NCI-H510A (cell line): ENCODE measurements around the gene ST6GALNAC5.
A peak's percentile ranks its signal among the peaks of the same experiment; 100 is the strongest.
"Not testable (repeated sequence)": the region's sequence is repeated elsewhere in the genome, so short reads cannot be mapped to it uniquely, and the experiment has no call there.

Source experiments
- DNase-seq: peaks from one replicate; lab custom pipeline; 2025; lab: John Stamatoyannopoulos, UW

ST6GALNAC5 gene

DNA sequence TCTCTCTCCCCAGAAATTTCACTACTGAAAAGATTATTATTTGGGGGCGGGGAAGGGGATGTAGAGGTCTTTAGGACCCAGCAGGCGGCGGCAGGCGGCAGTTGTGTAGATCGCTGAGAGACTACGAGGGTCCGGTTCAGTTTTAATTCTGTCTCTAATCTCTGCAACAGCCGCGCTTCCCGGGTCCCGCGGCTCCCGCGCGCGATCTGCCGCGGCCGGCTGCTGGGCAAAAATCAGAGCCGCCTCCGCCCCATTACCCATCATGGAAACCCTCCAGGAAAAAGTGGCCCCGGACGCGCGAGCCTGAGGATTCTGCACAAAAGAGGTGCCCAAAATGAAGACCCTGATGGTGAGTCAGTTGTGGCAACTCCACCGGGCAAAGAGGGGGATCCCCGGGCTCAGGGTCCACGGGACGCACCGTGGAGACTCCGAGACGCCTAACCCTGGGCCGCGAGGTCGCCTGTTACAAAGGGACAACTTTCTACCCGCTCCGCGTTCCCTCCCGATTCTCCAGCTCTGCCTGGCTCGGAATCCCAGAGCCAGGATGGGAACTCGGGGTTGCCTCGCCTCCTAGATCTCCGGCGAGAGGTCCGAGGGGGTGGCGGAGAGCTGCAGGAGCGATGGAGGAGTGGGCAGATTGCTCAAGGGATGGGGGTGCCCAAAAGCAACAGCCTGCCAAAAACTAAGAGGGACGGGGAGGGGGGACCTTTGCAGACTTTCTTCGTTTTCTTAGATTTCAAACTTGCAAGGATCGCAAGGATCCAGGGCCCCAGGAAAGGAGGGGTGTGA lies at the start of gene ST6GALNAC5:
TSS of gene ST6GALNAC5 (plus strand) at position 139 of the 789 bp plus-strand sequence.
- DNase-seq = peak; percentile 45

DNA sequence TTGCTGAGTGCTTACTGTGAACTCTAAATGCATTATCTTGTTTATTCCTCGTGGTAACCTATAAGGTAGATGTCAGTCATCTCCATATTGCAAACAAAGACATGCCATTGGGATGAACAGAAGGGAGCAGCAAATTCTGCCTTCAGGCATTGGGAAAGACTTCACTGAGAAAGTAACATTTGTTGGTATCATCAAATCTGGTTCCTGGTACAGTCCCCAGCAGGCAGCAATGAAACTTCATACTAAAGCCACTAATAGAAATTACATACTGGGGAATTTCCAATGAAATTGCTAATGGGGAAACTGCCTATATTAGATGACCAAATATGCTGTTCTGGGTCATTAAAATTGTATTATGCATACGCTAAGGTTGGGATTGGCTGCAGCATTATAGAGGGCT lies 47.3 kb upstream of the ST6GALNAC5 start:
- no peak for DNase-seq

DNA sequence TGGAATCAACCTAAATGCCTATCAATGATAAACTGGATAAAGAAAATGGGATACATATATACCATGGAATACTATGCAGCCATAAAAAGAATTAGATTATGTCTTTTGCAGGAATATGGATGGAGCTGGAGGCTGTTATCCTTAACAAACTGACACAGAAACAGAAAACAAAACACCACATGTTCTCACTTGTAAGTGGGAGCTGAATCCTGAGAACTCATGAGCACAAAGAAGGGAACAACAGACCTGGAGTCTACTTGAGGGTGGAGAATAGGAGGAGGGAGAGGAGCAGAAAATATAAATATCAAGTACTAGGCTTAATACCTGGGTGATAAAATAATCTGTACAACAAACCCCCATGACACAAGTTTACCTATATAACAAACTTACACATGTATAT lies 44.3 kb upstream of the ST6GALNAC5 start:
- not testable (repeated sequence) for DNase-seq

DNA sequence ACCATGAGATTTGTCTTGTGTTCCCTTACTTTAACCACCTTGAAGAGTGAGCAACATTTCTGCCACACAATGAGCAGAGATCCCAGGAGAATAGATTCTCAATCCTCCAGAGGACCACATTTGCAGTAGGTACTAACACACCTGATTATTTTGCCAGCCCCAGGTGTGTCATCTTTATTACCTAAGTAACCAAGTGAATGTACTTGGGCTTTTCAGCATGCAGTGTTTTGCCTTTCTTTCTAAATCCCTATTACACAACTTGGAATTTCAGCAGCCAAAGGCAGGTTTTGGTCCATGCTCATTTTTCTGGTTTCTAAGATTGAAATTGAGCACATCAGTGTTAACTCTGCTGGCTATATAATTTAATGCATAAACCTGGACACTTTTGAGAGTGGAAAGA lies 43.2 kb upstream of the ST6GALNAC5 start:
- no peak for DNase-seq

DNA sequence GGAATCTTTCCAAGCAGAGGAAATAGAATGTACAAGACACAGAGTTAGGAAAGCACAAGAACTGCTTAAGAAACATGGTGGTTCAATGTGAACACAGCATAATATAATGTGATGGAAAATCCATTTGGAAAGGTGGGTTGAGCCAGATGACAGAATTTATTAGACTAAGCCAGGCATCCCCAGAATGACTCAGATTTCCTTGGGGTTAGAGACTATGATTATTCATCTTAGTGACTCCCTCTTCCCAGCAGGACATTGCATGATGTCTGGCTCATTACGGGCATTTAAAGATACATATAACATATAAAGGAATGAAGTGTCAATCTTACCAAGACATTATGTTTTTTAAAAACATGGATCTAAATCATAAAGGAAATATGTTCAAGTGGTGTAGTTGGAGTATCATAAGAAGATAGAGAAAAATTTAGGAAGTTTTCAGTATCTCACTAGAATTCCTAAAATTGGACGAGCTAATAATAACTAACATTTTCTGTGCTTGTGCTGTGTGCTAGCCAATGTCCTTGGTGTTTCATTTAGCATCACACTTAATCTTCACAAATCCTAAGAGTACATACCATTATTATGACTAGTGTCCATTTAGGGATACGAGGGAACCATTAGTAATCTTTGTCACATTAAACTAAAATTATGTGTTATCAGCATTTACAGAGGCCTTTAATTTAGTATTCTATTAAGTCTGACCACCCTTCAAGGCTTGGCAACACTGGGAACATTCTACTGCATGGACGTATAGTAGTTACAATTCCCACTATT lies 41.0 kb upstream of the ST6GALNAC5 start:
- DNase-seq = no peak

DNA sequence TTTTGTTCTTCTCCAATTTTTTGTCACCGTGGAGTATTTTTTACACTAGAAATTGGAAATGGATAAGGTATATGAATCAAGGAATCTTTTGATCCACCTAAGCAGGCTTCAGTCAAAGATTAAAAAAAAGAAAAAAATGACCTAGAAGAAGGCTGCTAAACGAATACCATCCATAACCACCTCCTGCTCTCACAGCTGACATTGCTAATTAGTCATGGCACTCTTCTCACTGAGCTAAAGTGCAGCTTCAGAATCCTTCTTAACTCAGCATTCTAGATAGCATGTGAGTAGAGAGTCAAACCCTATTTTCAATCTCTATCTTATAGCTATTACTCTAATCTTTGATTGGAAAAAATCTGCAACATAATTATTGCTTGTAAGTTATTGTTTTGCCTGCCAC lies 40.2 kb upstream of the ST6GALNAC5 start:
- no peak for DNase-seq

DNA sequence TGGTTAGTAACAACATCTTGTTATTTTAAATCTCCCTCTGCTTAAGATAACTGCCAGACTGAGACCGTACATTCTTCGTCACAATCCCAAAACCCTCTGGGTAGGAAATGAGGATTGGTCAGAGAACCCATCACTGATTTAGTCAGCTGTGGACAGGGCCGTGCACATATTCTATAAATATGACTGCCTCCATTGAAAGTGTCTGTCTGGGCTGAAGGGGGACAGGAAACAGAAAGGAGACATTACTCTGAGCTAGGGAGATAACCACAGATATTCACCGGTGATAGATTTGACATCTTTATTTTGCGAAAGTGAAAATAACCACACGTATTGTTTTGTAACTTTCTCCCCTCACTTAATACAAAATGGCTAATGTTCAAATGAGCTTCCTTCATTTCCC lies 36.9 kb upstream of the ST6GALNAC5 start:
- no peak for DNase-seq

DNA sequence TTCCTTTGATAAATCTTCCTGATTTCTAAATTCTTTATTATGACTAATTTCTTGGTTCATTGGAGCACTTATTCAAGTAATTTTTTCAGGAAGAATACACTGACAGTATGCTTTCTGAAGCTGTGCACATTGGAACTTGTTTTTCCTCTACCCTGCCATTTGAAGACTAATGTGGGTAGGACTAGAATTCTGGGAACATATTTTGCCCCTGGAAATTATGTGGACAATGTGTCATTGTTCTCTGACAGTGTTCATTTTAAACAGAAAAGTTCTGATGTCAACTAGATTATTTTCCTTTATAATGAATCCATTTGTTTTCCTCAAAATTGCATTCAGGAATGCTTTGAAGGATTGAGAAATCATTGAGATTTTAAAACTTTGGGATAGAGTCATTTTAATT lies 34.8 kb upstream of the ST6GALNAC5 start:
- DNase-seq = no peak

DNA sequence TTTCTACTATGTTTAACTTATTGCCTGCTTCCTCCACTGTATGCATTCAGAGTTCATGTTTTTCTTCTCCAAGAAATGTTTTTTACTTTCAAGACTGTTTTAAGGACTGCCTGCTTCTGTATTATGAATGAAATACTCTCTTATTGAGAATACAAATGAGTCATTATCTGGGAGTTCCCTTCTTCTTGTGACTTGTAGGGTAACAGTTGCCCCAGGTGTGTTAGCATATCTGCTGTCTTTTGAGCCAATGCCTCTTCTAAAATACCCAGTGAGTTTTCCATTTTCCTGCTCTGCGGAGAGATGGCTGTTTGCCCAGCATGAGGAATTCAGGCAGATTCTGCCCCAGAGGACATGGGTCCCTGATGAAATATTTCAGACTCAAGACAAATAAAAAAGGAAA lies 34.1 kb upstream of the ST6GALNAC5 start:
- no peak for DNase-seq

DNA sequence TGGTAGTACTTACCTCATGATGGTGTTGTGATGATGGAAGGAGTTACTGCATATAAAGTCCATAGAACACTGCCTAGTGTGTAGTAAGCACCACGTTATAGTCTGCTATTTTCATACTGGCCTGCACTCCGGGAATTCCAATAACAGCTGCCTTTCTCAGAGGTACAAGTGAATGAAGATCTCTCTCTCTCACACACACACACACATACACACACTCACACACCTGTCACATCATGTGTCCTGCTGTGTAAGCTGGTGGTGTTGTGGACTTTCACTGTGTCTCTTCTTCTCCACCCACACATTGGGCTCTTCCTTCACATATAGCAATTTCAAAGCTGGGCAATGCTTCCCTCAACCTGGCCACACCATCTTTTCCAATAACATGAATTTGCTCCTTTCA lies 33.4 kb upstream of the ST6GALNAC5 start:
- DNase-seq = no peak

DNA sequence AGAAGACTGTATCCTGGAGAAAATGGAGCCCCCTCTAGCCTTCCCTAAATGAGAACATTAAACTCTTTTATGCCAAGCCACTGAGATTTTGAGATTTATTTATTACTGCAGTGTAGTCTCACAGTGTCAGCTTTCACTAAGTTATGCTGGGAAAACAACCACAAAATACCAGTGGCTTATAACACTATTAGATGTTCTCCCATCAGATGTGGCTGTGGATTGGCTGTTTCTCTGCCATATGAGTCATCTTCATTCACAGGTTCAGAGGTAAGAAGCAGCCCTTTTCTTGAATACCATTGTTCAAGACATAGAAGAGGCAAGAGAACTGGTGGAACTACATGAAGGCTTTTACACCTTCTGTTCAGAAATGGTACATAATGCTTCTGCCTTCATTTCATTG lies 32.1 kb upstream of the ST6GALNAC5 start:
- no peak for DNase-seq

DNA sequence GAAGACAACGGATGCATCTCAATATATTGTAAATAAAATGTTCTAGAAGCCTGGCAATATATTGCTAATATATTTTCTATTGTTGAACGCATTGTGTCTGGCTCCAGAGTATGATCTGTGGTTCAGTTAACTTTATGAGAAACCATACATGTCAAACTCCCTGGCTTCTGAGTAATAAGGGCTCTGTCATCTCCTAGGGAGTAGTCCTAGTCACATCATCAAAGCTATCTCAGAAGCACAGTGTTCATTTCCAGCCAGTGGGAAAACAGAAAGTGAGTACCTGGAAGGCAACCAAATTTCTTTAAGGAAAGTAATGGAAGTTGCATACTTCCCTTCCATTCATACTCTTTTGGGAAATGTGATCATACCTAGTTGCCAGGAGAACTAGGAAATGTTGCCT lies 27.0 kb upstream of the ST6GALNAC5 start:
- DNase-seq = no peak

DNA sequence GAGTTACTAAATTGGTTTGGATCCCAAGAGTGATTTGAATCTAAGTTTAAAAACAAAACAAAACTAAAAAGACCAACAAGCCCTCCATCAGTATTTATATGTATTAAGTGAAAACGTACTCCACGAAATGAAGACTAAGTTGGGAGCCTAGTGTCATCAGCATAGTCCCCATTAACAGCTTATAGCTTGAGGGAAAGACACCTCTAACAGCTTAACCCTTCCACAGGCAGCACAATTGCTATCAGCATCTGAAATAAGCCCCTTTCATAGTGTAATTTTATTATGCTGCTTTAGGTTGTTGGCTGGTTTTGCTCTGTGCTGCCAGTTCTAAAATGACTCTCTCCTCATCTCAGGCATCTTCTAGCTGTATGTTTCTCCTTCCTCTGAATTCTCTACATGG lies 25.8 kb upstream of the ST6GALNAC5 start:
- DNase-seq = no peak

DNA sequence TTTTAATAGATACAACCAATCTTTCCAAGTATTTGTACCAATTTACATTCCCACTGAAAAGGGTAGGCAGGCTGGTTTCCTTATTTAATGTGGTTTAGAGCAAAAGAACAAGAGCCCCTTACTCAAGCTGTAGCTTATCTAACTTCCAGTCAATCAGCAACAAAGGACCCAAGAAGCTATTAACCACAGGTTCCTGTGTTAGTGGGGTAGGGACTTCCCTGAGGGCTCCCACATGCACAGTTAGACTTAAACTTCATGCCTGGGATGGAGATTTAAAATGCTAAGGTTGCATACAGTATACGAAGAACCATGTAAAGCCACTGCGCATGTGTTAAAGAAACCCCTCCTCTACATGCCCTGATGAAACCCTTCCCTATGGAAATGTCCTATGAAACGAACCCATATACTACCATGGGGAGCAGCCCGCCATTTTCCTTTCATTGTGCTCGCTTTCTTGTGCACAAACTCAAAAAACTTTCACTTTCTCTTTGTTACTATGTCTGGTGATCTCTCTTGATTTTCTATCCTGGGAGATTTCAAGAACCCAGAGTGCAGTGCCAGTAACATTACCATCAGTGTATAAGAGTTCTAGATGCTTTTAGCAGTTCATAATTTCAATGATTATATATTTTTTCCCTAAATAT lies 23.3 kb upstream of the ST6GALNAC5 start:
- no peak for DNase-seq

DNA sequence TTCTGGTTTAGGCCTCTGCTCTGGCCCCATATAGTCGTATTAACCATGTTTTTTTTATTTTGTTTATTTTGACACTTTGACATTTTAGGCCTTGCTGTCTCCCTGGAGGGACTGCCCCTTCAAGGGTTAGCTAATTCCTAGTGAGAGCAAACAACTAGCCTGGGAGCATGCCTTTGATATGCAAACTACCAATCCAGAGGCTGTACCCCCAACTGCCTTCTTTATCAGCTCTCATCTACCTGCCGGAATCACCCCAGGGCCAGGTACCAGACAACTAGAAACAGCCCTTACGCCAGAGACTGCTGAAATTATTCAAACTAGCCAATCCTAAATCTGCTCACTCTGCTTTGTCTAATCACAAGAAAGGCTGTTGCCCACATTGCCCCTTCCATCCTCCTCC lies 13.0 kb upstream of the ST6GALNAC5 start:
- no peak for DNase-seq

DNA sequence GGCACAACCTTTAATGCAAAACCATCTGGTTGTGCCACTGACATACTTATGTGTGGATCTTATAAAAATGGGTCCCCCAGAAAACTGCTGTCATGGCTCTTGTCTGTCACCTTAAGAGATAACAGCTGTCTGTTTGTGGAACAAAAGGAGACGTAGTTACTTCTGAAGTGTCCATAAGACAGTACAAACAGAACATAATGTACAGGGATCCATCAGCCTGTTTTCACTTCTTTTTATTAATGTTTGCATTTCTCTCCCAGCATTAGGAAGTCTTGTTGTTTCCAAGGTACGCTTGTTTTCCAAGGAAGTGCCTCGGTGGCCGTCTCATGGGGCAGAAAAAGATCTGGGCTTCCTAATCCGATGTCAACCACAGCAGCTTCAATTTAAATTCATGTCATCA lies 11.2 kb upstream of the ST6GALNAC5 start:
- no peak for DNase-seq

DNA sequence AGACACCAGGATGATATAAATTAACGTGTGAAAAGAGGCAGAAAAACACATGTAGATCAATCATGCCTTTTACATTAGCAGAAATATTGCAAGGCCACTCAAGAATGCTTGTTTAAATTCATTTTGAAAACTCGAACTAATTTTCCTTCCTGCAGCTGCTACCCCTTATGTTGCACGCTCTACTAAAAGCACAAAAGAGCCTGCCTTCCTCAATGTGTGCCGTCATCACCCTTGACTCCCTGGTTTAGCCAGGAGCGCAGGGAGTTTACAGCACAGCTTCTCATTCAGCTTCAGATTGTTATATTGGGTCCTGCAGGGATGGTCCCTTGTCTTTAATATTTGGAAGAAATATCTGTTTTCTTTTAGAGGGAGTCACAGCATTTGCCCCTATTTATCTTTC lies 10.1 kb upstream of the ST6GALNAC5 start:
- no peak for DNase-seq

DNA sequence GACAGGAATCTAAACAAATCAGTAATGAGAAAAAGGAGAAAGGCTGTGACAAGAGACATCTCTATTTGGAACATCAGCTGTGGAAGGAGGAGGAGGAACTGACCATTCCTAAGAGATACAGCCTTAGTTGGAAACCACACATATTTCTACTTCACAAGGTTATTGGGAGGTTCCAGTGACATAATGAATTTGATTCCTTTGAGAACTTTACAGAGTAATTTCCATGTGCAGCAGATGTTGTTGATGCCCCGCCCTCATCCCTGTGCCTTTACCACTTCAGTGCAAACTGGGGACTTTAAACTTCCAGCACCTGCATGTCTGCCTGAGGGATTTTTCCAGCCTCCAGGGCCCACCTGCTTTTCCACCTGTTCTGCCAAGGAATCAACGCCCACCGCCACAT lies 9.3 kb upstream of the ST6GALNAC5 start:
- DNase-seq = no peak

DNA sequence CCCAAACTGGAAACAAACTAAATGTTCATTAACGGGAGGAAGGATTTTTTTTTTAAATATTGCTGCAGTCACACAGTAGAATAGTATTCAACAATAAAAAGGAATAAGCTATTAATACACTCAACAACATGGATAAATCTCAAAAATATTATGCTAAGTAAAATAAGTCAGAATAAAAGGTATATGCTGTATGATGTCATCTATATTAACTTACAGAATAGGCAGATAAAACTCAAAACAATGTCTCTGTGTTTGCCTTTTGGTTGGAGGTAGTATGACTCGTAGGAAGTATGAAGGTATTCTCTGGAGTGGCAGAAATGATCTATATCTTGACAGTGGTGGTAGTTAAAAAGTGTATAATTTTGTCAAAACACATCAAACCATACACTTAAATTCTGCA lies 6.1 kb upstream of the ST6GALNAC5 start:
- DNase-seq = no peak

DNA sequence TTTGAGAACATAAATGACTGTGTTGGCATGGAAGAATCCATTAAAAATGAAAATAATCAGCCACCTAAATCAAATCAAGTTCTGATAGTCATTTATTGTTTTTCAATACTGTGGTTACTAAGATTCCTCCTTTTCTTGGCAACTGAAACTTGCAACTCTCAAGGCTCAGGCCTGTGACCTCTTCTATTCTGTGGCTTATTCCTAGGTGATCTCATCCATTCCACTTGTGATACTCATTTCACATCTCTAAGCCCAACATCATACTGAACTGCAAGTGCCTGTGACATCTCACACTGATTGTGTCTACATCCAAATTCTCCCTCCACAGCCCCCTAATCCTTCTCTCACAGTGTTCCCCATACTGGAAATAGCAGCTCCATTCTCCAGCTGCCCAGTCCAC lies 4.8 kb upstream of the ST6GALNAC5 start:
- DNase-seq = no peak

DNA sequence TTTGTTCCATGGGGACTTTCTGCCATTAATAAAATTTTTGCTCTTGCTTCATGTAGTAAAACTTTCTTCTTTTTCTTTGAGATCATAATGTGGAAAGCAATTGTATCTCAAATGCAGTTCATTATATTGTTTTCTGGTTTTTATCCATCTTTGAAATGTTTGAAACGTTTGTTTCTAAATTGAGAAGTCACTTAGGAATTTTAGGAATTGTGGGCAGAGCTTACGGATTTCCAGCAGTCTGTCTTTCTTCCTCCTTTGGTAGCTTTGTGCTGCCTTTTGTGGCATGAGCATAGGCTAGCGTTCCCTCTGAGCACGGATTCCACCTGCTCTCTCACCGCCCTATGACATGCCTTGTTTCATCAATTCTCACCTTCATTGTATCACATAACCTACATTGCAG lies 2.9 kb upstream of the ST6GALNAC5 start:
- no peak for DNase-seq

DNA sequence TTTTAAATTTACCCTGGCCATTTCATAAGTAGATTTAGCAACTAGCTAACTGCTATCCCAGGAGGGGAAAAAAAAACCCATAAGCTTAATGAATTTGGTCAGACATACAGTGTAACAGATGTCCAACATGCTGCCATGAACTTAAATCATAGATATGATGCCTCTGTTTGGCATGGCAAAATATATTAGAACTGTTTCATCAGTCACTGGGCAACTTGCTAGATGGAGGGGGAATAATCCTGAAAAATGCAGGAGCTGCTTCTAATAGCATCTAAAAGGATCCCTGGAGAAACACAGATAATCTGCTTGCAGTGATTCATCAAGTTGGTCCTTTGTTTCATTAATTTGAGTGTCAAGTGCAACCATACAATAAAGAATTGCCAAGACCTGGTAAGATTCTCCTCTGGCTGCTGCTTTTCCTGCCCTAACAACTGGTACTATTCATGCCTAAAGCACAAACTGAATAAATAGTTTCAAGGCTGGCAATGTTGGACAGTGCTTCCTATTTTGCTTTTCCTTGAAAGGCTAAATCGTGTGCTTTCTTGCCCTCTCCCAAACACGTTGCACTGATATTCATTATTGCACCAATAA lies 1.5 kb upstream of the ST6GALNAC5 start:
- DNase-seq = no peak

DNA sequence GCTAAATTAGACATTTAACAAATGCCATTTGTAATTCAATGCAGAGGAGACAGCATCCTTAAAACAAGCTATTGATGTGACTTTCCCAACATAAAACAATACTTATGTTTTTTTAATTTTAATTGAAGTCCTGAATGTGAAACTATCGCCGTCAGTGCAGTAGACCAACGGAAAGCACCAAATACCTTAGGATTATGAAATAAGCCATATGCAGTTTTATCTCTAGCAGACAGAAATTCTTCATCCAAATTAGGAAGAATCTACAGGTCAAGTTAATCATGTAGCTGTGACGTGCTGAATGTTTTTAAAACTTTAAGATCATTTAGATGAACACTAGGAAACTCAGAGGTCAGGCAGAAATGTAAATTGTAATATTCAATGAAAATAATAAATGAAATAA lies 714 bp upstream of the ST6GALNAC5 start:
- DNase-seq = no peak
